SIG-M5 treated with dmso at 0.1 percent for 504 hours (cell line): ENCODE data around the gene GAP43.

Experiments used
- DNase-seq: peaks from one replicate; lab custom pipeline; 2025; ENCODE audit not compliant: unreplicated experiment; lab: John Stamatoyannopoulos, UW

Gene GAP43

GRCh38 chr3:115758076-115758763, 134.9 kb downstream of the GAP43 start:
- no peak for DNase-seq

- DNase-seq, result no peak
Observed at GRCh38 chr3:115760716-115761115, 137.4 kb downstream of the GAP43 start.

- no peak for DNase-seq
Observed at GRCh38 chr3:115761927-115762305, 138.6 kb downstream of the GAP43 start.

- DNase-seq, result no peak
Observed at GRCh38 chr3:115766587-115767482, 143.5 kb downstream of the GAP43 start.

GRCh38 chr3:115768661-115769060, 145.4 kb downstream of the GAP43 start:
- DNase-seq, result no peak
